ENCODE data around the gene MRPS9.

The MRPS9 gene

GRCh38 chr2:105090091-105090490 lies 52.2 kb downstream of the MRPS9 start:
- no peak for TF ChIP-seq CTCF (IDR thresholded peaks at IDR 0.05; ENCODE audit: low read depth, low read length, missing control alignments)
- DNase-seq (ENCODE audit: low read depth) = no peak
- no peak overlapping the region for H3K4me3 ChIP-seq (ENCODE audit: low read depth, low read length)

GRCh38 chr2:105092797-105093196 lies 54.9 kb downstream of the MRPS9 start:
- DNase-seq (ENCODE audit: low read depth) = no peak
- H3K4me3 ChIP-seq (ENCODE audit: low read depth, low read length) = no peak overlapping the region
- no peak for TF ChIP-seq CTCF (IDR thresholded peaks at IDR 0.05; ENCODE audit: low read depth, low read length, missing control alignments)

- no peak for DNase-seq (ENCODE audit: low read depth)
- TF ChIP-seq CTCF (IDR thresholded peaks at IDR 0.05; ENCODE audit: low read depth, low read length, missing control alignments) = no peak
- no peak overlapping the region for H3K4me3 ChIP-seq (ENCODE audit: low read depth, low read length)
Measured at GRCh38 chr2:105099153-105099552, 61.3 kb downstream of the MRPS9 start.

DNA sequence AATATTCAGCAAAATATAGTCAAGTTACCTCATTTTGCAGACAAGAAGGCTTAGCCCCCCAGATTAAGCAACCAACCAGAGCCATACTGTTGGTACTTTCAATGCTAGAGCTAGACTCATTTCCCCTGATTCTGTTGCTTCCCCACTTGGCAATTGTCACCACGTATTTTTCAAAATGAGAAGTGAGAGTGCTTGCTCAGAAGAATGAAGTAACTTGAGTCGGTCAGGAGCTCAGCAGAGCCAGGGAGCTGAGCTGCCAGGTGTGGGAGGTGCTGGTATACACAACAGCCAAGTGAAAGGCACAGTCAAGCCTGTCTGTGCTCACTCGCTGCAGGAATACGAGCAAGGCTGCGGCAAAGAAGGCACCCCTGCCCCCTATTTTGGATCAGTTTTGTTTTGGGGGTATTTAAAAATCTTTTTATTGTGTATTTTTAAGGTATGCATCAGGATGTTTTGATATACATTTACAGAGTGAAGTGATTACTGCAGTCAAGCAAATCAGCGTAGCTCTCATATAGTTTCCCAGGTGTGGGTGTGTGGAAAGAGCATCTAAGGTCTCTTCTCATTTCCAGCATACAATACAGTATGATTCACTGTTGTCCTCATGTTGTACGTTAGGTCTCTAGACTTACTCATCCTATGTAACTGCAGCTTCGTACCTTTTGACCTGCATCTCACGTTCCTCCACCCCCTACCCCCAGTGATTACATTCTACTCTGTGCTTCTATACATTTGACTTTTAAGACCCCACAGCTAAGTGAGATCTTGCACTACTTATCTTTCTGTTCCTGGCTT lies 62.4 kb downstream of the MRPS9 start:
- DNase-seq (ENCODE audit: low read depth) = peak; percentile 5
- TF ChIP-seq CTCF (IDR thresholded peaks at IDR 0.05; ENCODE audit: low read depth, low read length, missing control alignments) = no peak
- no peak overlapping the region for H3K4me3 ChIP-seq (ENCODE audit: low read depth, low read length)

- TF ChIP-seq CTCF (IDR thresholded peaks at IDR 0.05; ENCODE audit: low read depth, low read length, missing control alignments) = no peak
- DNase-seq (ENCODE audit: low read depth) = no peak
- no peak overlapping the region for H3K4me3 ChIP-seq (ENCODE audit: low read depth, low read length)
Measured at GRCh38 chr2:105102001-105102400, 64.1 kb downstream of the MRPS9 start.

GRCh38 chr2:105102963-105103421 lies 65.1 kb downstream of the MRPS9 start:
- no peak overlapping the region for H3K4me3 ChIP-seq (ENCODE audit: low read depth, low read length)
- TF ChIP-seq CTCF (IDR thresholded peaks at IDR 0.05; ENCODE audit: low read depth, low read length, missing control alignments) = no peak
- DNase-seq (ENCODE audit: low read depth) = no peak

DNA sequence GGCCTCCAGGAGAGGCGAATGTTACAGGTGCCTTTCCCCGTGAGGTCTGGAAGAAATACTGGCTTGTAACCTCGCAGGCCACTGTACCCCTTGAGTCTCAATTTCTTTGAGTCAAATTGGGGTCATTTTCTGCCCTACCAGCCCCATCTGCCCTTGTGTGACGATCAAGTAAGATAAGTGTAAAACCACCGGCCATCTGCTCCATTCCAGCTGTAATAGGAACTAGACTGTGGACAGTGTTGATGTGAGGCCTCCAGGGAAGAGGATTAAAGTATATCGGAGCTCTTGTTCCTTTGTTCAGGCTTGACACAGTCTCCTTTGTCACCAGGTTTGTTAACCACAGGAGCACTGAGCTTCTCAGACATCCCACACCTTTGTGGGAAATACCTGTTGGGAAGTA lies 65.6 kb downstream of the MRPS9 start:
- DNase-seq (ENCODE audit: low read depth) = no peak
- no peak overlapping the region for H3K4me3 ChIP-seq (ENCODE audit: low read depth, low read length)
- no peak for TF ChIP-seq CTCF (IDR thresholded peaks at IDR 0.05; ENCODE audit: low read depth, low read length, missing control alignments)
